ENCODE measurements around the gene WIPF2. TPM values are rescaled to one million over a fixed set of nuclear protein-coding genes. Genes with fewer than 3 reads are reported as not detected.

WIPF2 gene, protein sequence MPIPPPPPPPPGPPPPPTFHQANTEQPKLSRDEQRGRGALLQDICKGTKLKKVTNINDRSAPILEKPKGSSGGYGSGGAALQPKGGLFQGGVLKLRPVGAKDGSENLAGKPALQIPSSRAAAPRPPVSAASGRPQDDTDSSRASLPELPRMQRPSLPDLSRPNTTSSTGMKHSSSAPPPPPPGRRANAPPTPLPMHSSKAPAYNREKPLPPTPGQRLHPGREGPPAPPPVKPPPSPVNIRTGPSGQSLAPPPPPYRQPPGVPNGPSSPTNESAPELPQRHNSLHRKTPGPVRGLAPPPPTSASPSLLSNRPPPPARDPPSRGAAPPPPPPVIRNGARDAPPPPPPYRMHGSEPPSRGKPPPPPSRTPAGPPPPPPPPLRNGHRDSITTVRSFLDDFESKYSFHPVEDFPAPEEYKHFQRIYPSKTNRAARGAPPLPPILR
- total RNA-seq (10.3 and 12.6 TPM in 2 replicates), polyA plus RNA-seq (23.8 and 24.2 TPM in 2 replicates)

DNA sequence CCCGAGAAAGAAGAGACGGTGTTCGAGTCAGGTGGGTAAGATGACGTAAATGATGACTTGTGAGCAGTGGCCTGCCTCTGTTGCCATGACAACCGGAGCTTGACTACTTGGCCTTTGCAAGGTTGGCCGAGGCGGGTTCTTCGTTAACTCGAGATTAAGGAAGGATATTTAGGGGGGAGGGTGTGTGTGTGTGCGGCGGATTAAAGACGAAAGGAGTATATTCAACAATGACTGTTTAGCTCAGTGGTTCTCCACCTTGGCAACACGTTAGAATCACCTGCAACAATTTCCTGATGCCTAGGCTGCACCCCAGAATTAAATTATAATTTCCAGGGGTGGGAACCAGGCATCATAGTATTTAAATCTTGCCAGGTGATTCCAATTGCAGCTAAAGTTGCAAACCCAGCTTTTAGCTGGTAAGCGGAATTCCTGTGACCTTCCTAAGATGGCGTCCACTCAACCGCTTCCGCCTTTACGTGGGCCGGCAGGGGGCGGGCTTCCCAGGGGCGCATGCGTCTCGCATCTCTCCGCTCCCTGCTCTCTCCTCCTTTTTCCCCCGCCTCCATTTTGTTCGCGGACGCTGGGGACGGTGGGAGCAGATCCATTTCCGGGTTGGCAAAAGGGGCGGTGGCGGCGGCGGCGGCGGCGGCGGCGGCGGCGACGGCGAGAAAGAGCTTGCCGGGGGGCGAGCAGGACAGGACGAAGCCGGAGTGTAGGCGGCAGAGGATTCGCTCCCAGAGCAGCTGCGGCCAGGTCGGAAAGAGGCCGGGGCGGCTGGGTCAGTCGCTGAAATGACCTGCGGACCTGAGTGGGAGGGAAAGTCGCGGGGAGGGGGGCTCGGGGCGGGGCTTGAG lies at the start of gene WIPF2:
TSS of gene WIPF2 (plus strand) at position 565 of the 854 bp plus-strand sequence. CDS start 37,156 bp downstream, outside the sequence.
- Histone ChIP-seq H3K4me1 (ENCODE audit: insufficient read depth) (no peaks in the 10 kb centered on the region), H3K4me3 (peak within 1 kb of the TSS; percentile 30), H3K27ac (peak within 1 kb of the TSS; percentile 93), H4K20me1 (ENCODE audit: insufficient read depth, poor library complexity, severe bottlenecking) (peaks cover 3% of the 10 kb centered on the region), H3K36me3 (replicated peaks; ENCODE audit: insufficient read depth, low read depth) (no peaks in the 10 kb centered on the region), H3K27me3 (no peaks in the 10 kb centered on the region), H3K9me3 (ENCODE audit: low read depth) (no peaks in the 10 kb centered on the region), H3K9me2 (replicated peaks; ENCODE audit: insufficient read depth) (no peaks in the 10 kb centered on the region), H2AFZ (peak within 1 kb of the TSS; percentile 83), H3K4me2 (peak within 1 kb of the TSS; percentile 82), H3K79me2 (peaks cover 32% of the 10 kb centered on the region)
- TF ChIP-seq, protein P1, sequence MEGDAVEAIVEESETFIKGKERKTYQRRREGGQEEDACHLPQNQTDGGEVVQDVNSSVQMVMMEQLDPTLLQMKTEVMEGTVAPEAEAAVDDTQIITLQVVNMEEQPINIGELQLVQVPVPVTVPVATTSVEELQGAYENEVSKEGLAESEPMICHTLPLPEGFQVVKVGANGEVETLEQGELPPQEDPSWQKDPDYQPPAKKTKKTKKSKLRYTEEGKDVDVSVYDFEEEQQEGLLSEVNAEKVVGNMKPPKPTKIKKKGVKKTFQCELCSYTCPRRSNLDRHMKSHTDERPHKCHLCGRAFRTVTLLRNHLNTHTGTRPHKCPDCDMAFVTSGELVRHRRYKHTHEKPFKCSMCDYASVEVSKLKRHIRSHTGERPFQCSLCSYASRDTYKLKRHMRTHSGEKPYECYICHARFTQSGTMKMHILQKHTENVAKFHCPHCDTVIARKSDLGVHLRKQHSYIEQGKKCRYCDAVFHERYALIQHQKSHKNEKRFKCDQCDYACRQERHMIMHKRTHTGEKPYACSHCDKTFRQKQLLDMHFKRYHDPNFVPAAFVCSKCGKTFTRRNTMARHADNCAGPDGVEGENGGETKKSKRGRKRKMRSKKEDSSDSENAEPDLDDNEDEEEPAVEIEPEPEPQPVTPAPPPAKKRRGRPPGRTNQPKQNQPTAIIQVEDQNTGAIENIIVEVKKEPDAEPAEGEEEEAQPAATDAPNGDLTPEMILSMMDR (IDR thresholded peaks at IDR 0.05; ENCODE audit: poor library complexity): peak; percentile 49
- TF ChIP-seq EZH2 (IDR thresholded peaks at IDR 0.05; ENCODE audit: borderline replicate concordance): no peak
- 4% methylated on average over 31 of the region's 59 CpGs for WGBS (ENCODE audit: low lambda C conversion rate, missing lambda C conversion rate)
- DNase-seq (ENCODE audit: low spot score): peak; percentile 98

DNA sequence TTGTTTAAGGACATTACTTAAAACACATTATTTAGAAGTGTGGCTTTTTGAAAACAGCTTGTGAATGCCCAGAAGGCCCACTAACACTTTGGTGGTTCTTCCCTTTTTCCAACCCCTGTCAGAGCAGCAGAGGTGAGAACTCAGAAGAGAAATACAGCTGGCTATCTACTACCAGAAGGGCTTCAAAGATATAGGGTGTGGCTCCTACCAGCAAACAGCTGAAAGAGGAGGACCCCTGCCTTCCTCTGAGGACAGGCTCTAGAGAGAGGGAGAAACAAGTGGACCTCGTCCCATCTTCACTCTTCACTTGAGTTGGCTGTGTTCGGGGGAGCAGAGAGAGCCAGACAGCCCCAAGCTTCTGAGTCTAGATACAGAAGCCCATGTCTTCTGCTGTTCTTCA lies 48.8 kb upstream of the WIPF2 start:
- H3K27ac ChIP-seq: no peak overlapping the region
- no peaks in the 10 kb centered on the region for H3K9me3 ChIP-seq (ENCODE audit: low read depth)
- H4K20me1 ChIP-seq (ENCODE audit: insufficient read depth, poor library complexity, severe bottlenecking): no peaks in the 10 kb centered on the region
- no peaks in the 10 kb centered on the region for H3K79me2 ChIP-seq
- no peaks in the 10 kb centered on the region for H3K36me3 ChIP-seq (replicated peaks; ENCODE audit: insufficient read depth, low read depth)
- TF ChIP-seq EZH2 (IDR thresholded peaks at IDR 0.05; ENCODE audit: borderline replicate concordance) (no peak), EZH2phosphoT487 (IDR thresholded peaks at IDR 0.05; ENCODE audit: low read depth, severe bottlenecking, unreplicated experiment) (no peak)
- TF ChIP-seq, protein P1 (IDR thresholded peaks at IDR 0.05; ENCODE audit: poor library complexity): no peak
- H3K4me2 ChIP-seq: no peak overlapping the region
- no peak overlapping the region for H2AFZ ChIP-seq
- DNase-seq (ENCODE audit: low spot score): no peak
- H3K4me1 ChIP-seq (ENCODE audit: insufficient read depth): no peaks in the 10 kb centered on the region
- H3K27me3 ChIP-seq: no peaks in the 10 kb centered on the region
- 95% methylated on average over 2 of the region's 2 CpGs for WGBS (ENCODE audit: low lambda C conversion rate, missing lambda C conversion rate)
- no peaks in the 10 kb centered on the region for H3K9me2 ChIP-seq (replicated peaks; ENCODE audit: insufficient read depth)
- no peak overlapping the region for H3K4me3 ChIP-seq

DNA sequence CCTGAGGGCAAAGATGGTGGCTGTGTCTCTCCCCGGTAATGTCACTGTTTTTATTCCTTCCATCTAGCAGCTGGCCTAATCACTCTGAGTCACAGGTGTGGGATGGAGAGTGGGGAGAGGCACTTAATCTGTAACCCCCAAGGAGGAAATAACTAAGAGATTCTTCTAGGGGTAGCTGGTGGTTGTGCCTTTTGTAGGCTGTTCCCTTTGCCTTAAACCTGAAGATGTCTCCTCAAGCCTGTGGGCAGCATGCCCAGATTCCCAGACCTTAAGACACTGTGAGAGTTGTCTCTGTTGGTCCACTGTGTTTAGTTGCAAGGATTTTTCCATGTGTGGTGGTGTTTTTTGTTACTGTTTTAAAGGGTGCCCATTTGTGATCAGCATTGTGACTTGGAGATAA lies 47.4 kb upstream of the WIPF2 start:
- no peak overlapping the region for H3K4me2 ChIP-seq
- H3K4me1 ChIP-seq (ENCODE audit: insufficient read depth): peaks cover 3% of the 10 kb centered on the region
- 79% methylated on average over 1 of the region's 1 CpG for WGBS (ENCODE audit: low lambda C conversion rate, missing lambda C conversion rate)
- no peak overlapping the region for H3K4me3 ChIP-seq
- DNase-seq (ENCODE audit: low spot score): no peak
- no peak overlapping the region for H3K27ac ChIP-seq
- no peaks in the 10 kb centered on the region for H3K36me3 ChIP-seq (replicated peaks; ENCODE audit: insufficient read depth, low read depth)
- no peak for TF ChIP-seq EZH2 (IDR thresholded peaks at IDR 0.05; ENCODE audit: borderline replicate concordance)
- TF ChIP-seq EZH2phosphoT487 (IDR thresholded peaks at IDR 0.05; ENCODE audit: low read depth, severe bottlenecking, unreplicated experiment): no peak
- TF ChIP-seq, protein P1 (IDR thresholded peaks at IDR 0.05; ENCODE audit: poor library complexity): no peak
- H2AFZ ChIP-seq: no peak overlapping the region
- H3K27me3 ChIP-seq: no peaks in the 10 kb centered on the region
- no peaks in the 10 kb centered on the region for H4K20me1 ChIP-seq (ENCODE audit: insufficient read depth, poor library complexity, severe bottlenecking)
- H3K79me2 ChIP-seq: no peaks in the 10 kb centered on the region
- H3K9me3 ChIP-seq (ENCODE audit: low read depth): no peaks in the 10 kb centered on the region
- no peaks in the 10 kb centered on the region for H3K9me2 ChIP-seq (replicated peaks; ENCODE audit: insufficient read depth)

All from hepatocyte (in vitro differentiated cells).